ENCODE data around the gene LDAH.

LDAH gene

GRCh38 chr2:20707601-20708000, 115.3 kb downstream of the LDAH start:
- in situ Hi-C loops (cut with MboI; ENCODE audit: low sequenced_read_pairs, unreplicated experiment), result no loop called here
- TF ChIP-seq CTCF (IDR thresholded peaks at IDR 0.05; ENCODE audit: borderline replicate concordance, control extremely low read depth, extremely low read depth, insufficient read depth, missing control alignments), result no peak
- DNase-seq (ENCODE audit: low spot score), result no peak

GRCh38 chr2:20706786-20707185, 116.1 kb downstream of the LDAH start:
- in situ Hi-C loops (cut with MboI; ENCODE audit: low sequenced_read_pairs, unreplicated experiment), result no loop called here
- no peak for TF ChIP-seq CTCF (IDR thresholded peaks at IDR 0.05; ENCODE audit: borderline replicate concordance, control extremely low read depth, extremely low read depth, insufficient read depth, missing control alignments)
- no peak for DNase-seq (ENCODE audit: low spot score)

GRCh38 chr2:20706217-20706616, 116.7 kb downstream of the LDAH start:
- in situ Hi-C loops (cut with MboI; ENCODE audit: low sequenced_read_pairs, unreplicated experiment), result no loop called here
- no peak for TF ChIP-seq CTCF (IDR thresholded peaks at IDR 0.05; ENCODE audit: borderline replicate concordance, control extremely low read depth, extremely low read depth, insufficient read depth, missing control alignments)
- DNase-seq (ENCODE audit: low spot score), result no peak

- DNase-seq (ENCODE audit: low spot score), result no peak
- in situ Hi-C loops (cut with MboI; ENCODE audit: low sequenced_read_pairs, unreplicated experiment), result no loop called here
- TF ChIP-seq CTCF (IDR thresholded peaks at IDR 0.05; ENCODE audit: borderline replicate concordance, control extremely low read depth, extremely low read depth, insufficient read depth, missing control alignments), result no peak
Observed at GRCh38 chr2:20704886-20705285, 118.0 kb downstream of the LDAH start.

- TF ChIP-seq CTCF (IDR thresholded peaks at IDR 0.05; ENCODE audit: borderline replicate concordance, control extremely low read depth, extremely low read depth, insufficient read depth, missing control alignments), result no peak
- in situ Hi-C loops (cut with MboI; ENCODE audit: low sequenced_read_pairs, unreplicated experiment), result no loop called here
Observed at GRCh38 chr2:20702563-20702962, 120.3 kb downstream of the LDAH start.

GRCh38 chr2:20698916-20699613, 123.8 kb downstream of the LDAH start:
- DNase-seq (ENCODE audit: low spot score), result no peak
- no peak for TF ChIP-seq CTCF (IDR thresholded peaks at IDR 0.05; ENCODE audit: borderline replicate concordance, control extremely low read depth, extremely low read depth, insufficient read depth, missing control alignments)
- in situ Hi-C loops (cut with MboI; ENCODE audit: low sequenced_read_pairs, unreplicated experiment), result no loop called here

More at GRCh38 chr2:20702563-20702962, 120.3 kb downstream of the LDAH start:
- no peak for DNase-seq (ENCODE audit: low spot score)

Data from GM13976 (cell line).